Muscle layer of colon (tissue), 2 donors: ENCODE results near the gene ZNF644.

ENCODE experiments used
- H3K27ac ChIP-seq: one replicate; pipeline ENCODE4 v1.7.0; 2013; ENCODE audit warnings: low read depth, mild to moderate bottlenecking, low read length, moderate library complexity
- H3K27me3 ChIP-seq, 2 donors: one replicate each; pipeline ENCODE4 v1.7.0; 2013; ENCODE audit warnings: low read length in 2 of 2, mild to moderate bottlenecking in 2 of 2; ENCODE audit not compliant: insufficient read depth in 2 of 2, control insufficient read depth in 1 of 2
- H3K36me3 ChIP-seq: one replicate; pipeline ENCODE4 v1.7.0; 2013; ENCODE audit warnings: mild to moderate bottlenecking, low read length; ENCODE audit not compliant: insufficient read depth
- H3K4me1 ChIP-seq: one replicate; pipeline ENCODE4 v1.7.0; 2013; ENCODE audit warnings: mild to moderate bottlenecking, low read length; ENCODE audit not compliant: insufficient read depth
- H3K4me3 ChIP-seq, 2 donors: one replicate each; pipeline ENCODE4 v1.7.0; 2013; ENCODE audit warnings: low read length in 2 of 2, low read depth in 1 of 2, mild to moderate bottlenecking in 1 of 2, moderate library complexity in 1 of 2
- H3K9ac ChIP-seq: one replicate; pipeline ENCODE4 v1.7.0; 2013; ENCODE audit warnings: low read length
- H3K9me3 ChIP-seq: one replicate; pipeline ENCODE4 v1.7.0; 2013; ENCODE audit warnings: mild to moderate bottlenecking, low read length
- donor health status: abdominal sarcoma.
- donor health status: Adenocarcinoma of cecum.

The ZNF644 gene

GRCh38 chr1:91006113-91006908 lies 15.5 kb downstream of the ZNF644 start:
- Histone ChIP-seq H3K9me3 (no peaks in the 10 kb centered on the region), H3K36me3 (no peaks in the 10 kb centered on the region), H3K4me1 (peaks cover under 1% of the 10 kb centered on the region), H3K27me3 (no peaks in the 10 kb centered on the region), H3K9ac (no peak overlapping the region), H3K4me3 (no peak overlapping the region), H3K27ac (no peak overlapping the region)

- Histone ChIP-seq H3K27ac (no peak overlapping the region), H3K9me3 (no peaks in the 10 kb centered on the region), H3K4me1 (no peaks in the 10 kb centered on the region), H3K9ac (no peak overlapping the region), H3K27me3 (no peaks in the 10 kb centered on the region), H3K36me3 (no peaks in the 10 kb centered on the region), H3K4me3 (no peak overlapping the region)
Measured at GRCh38 chr1:91005285-91005684, 16.6 kb downstream of the ZNF644 start.

GRCh38 chr1:91004145-91004544 lies 17.7 kb downstream of the ZNF644 start:
- Histone ChIP-seq H3K9me3 (no peaks in the 10 kb centered on the region), H3K27ac (no peak overlapping the region), H3K4me3 (no peak overlapping the region), H3K36me3 (no peaks in the 10 kb centered on the region), H3K4me1 (no peaks in the 10 kb centered on the region), H3K9ac (no peak overlapping the region), H3K27me3 (no peaks in the 10 kb centered on the region)

GRCh38 chr1:90996742-90997413 lies 25.0 kb downstream of the ZNF644 start:
- no peak overlapping the region for H3K9ac ChIP-seq
- H3K4me1 ChIP-seq, result no peaks in the 10 kb centered on the region
- no peak overlapping the region for H3K27ac ChIP-seq
- no peaks in the 10 kb centered on the region for H3K36me3 ChIP-seq
- no peaks in the 10 kb centered on the region for H3K27me3 ChIP-seq
- H3K4me3 ChIP-seq, result no peak overlapping the region
- no peaks in the 10 kb centered on the region for H3K9me3 ChIP-seq

- Histone ChIP-seq H3K9me3 (no peaks in the 10 kb centered on the region), H3K36me3 (no peaks in the 10 kb centered on the region), H3K4me3 (no peak overlapping the region), H3K4me1 (no peaks in the 10 kb centered on the region), H3K9ac (no peak overlapping the region), H3K27me3 (no peaks in the 10 kb centered on the region), H3K27ac (no peak overlapping the region)
Measured at GRCh38 chr1:90995311-90995894, 26.4 kb downstream of the ZNF644 start.

- H3K9ac ChIP-seq, result no peak overlapping the region
- H3K4me1 ChIP-seq, result no peaks in the 10 kb centered on the region
- H3K27me3 ChIP-seq, result no peaks in the 10 kb centered on the region
- no peak overlapping the region for H3K27ac ChIP-seq
- H3K9me3 ChIP-seq, result no peaks in the 10 kb centered on the region
- no peaks in the 10 kb centered on the region for H3K36me3 ChIP-seq
- H3K4me3 ChIP-seq, result no peak overlapping the region
Measured at GRCh38 chr1:90994461-90994860, 27.4 kb downstream of the ZNF644 start.

- Histone ChIP-seq H3K36me3 (no peaks in the 10 kb centered on the region), H3K9me3 (no peaks in the 10 kb centered on the region), H3K4me3 (no peak overlapping the region), H3K4me1 (no peaks in the 10 kb centered on the region), H3K9ac (no peak overlapping the region), H3K27me3 (no peaks in the 10 kb centered on the region), H3K27ac (no peak overlapping the region)
Measured at GRCh38 chr1:90993245-90993644, 28.6 kb downstream of the ZNF644 start.

- Histone ChIP-seq H3K9me3 (no peaks in the 10 kb centered on the region), H3K27ac (no peak overlapping the region), H3K27me3 (no peaks in the 10 kb centered on the region), H3K36me3 (no peaks in the 10 kb centered on the region), H3K4me1 (no peaks in the 10 kb centered on the region), H3K9ac (no peak overlapping the region), H3K4me3 (no peak overlapping the region)
Measured at GRCh38 chr1:90990779-90991178, 31.1 kb downstream of the ZNF644 start.

- no peak overlapping the region for H3K27ac ChIP-seq
- H3K36me3 ChIP-seq, result no peaks in the 10 kb centered on the region
- no peak overlapping the region for H3K9ac ChIP-seq
- no peak overlapping the region for H3K4me3 ChIP-seq
- no peaks in the 10 kb centered on the region for H3K9me3 ChIP-seq
- H3K27me3 ChIP-seq, result no peaks in the 10 kb centered on the region
- peaks cover 4% of the 10 kb centered on the region for H3K4me1 ChIP-seq
Measured at GRCh38 chr1:90989990-90990389, 31.8 kb downstream of the ZNF644 start.

GRCh38 chr1:90989302-90989701 lies 32.5 kb downstream of the ZNF644 start:
- H3K9ac ChIP-seq, result no peak overlapping the region
- peaks cover 4% of the 10 kb centered on the region for H3K4me1 ChIP-seq
- H3K4me3 ChIP-seq, result no peak overlapping the region
- H3K36me3 ChIP-seq, result no peaks in the 10 kb centered on the region
- no peak overlapping the region for H3K27ac ChIP-seq
- no peaks in the 10 kb centered on the region for H3K9me3 ChIP-seq
- no peaks in the 10 kb centered on the region for H3K27me3 ChIP-seq

GRCh38 chr1:90987841-90988240 lies 34.0 kb downstream of the ZNF644 start:
- H3K4me1 ChIP-seq, result peaks cover 4% of the 10 kb centered on the region
- H3K9ac ChIP-seq, result no peak overlapping the region
- no peaks in the 10 kb centered on the region for H3K36me3 ChIP-seq
- H3K27ac ChIP-seq, result no peak overlapping the region
- no peaks in the 10 kb centered on the region for H3K27me3 ChIP-seq
- no peak overlapping the region for H3K4me3 ChIP-seq
- H3K9me3 ChIP-seq, result no peaks in the 10 kb centered on the region
